Colonic mucosa (tissue), 4 donors: ENCODE results near the gene TMEM176B. TPM values are rescaled to one million over a fixed set of nuclear protein-coding genes. Genes with fewer than 3 reads are reported as not detected.

Experiments used
- DNase-seq: peaks from one replicate; pipeline ENCODE4 v3.0.0-alpha.2; 2020
- H3K27ac ChIP-seq: fragments of 200-600 bp; one replicate; pipeline ENCODE4 v1.8.0; 2021
- H3K27me3 ChIP-seq: fragments of 200-600 bp; one replicate; pipeline ENCODE4 v1.8.0; 2021
- H3K36me3 ChIP-seq: fragments of 200-600 bp; one replicate; pipeline ENCODE4 v1.8.0; 2021
- H3K4me1 ChIP-seq: fragments of 200-600 bp; one replicate; pipeline ENCODE4 v1.8.0; 2021; ENCODE audit warnings: mild to moderate bottlenecking
- H3K4me3 ChIP-seq: fragments of 200-600 bp; one replicate; pipeline ENCODE4 v1.8.0; 2021
- H3K9ac ChIP-seq, 2 donors: one replicate each; pipeline ENCODE4 v1.7.0; 2013; ENCODE audit warnings: control low read depth in 2 of 2, low read depth in 2 of 2, low read length in 2 of 2
- H3K9me3 ChIP-seq: fragments of 200-600 bp; one replicate; pipeline ENCODE4 v1.8.0; 2021
- intact Hi-C: fragments of 100-400 bp; cut with DNase I; formaldehyde crosslinking; loops from one replicate; pipeline ENCODE4 v1.14.1; 2022
- total RNA-seq, 2 donors: library from RNA; stranded (reverse); fragmentation: NEBNext Ultra II Directional in 1 of 2; extraction: Animal tissue kit (Norgen Biotek cat#: 25700) in 1 of 2; gene quantifications; one replicate each; pipeline ENCODE4 v1.2.1, GENCODE V29; 2021
- TF ChIP-seq, protein P1 (sequence below): fragments of 200-600 bp; IDR thresholded peaks from one replicate; pipeline ENCODE4 v1.8.0; 2022; ENCODE audit warnings: antibody characterized with exemption, mild to moderate bottlenecking
- donor health status: healthy.
- donor health status: DM: no; HTN: no; CAD: no.
- donor health status: DM: no; HTN: no; CAD: no.

TMEM176B gene
- total RNA-seq, 2 donors from 2014 or later: 154 to 256 TPM

DNA sequence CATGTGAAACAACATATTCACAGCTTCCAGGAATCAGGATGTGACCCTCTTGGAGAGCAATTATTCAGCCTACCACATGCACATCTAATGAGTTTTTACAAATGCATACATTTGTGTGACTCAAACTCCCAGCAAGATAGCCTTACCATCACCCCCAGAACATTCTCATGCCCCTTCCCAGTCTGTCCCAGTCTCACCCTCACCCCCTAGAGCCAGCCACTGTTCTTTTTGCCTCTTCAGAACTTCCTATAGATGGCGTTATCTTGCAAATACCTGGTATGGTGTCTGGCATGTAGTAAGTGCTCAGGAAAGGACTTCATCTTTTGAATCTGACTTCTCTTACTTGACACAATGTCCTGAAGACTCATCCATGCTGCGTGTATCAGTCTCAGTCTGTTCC lies 28.2 kb upstream of the TMEM176B start:
- H3K36me3 ChIP-seq: no peaks in the 10 kb centered on the region
- no peak overlapping the region for H3K4me3 ChIP-seq
- intact Hi-C loops: no loop called here
- H3K27me3 ChIP-seq: no peaks in the 10 kb centered on the region
- H3K9me3 ChIP-seq: no peaks in the 10 kb centered on the region
- H3K9ac ChIP-seq: no peak overlapping the region
- no peak overlapping the region for H3K27ac ChIP-seq
- no peak for DNase-seq
- H3K4me1 ChIP-seq: peaks cover 3% of the 10 kb centered on the region
- TF ChIP-seq, protein P1, sequence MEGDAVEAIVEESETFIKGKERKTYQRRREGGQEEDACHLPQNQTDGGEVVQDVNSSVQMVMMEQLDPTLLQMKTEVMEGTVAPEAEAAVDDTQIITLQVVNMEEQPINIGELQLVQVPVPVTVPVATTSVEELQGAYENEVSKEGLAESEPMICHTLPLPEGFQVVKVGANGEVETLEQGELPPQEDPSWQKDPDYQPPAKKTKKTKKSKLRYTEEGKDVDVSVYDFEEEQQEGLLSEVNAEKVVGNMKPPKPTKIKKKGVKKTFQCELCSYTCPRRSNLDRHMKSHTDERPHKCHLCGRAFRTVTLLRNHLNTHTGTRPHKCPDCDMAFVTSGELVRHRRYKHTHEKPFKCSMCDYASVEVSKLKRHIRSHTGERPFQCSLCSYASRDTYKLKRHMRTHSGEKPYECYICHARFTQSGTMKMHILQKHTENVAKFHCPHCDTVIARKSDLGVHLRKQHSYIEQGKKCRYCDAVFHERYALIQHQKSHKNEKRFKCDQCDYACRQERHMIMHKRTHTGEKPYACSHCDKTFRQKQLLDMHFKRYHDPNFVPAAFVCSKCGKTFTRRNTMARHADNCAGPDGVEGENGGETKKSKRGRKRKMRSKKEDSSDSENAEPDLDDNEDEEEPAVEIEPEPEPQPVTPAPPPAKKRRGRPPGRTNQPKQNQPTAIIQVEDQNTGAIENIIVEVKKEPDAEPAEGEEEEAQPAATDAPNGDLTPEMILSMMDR: no peak

DNA sequence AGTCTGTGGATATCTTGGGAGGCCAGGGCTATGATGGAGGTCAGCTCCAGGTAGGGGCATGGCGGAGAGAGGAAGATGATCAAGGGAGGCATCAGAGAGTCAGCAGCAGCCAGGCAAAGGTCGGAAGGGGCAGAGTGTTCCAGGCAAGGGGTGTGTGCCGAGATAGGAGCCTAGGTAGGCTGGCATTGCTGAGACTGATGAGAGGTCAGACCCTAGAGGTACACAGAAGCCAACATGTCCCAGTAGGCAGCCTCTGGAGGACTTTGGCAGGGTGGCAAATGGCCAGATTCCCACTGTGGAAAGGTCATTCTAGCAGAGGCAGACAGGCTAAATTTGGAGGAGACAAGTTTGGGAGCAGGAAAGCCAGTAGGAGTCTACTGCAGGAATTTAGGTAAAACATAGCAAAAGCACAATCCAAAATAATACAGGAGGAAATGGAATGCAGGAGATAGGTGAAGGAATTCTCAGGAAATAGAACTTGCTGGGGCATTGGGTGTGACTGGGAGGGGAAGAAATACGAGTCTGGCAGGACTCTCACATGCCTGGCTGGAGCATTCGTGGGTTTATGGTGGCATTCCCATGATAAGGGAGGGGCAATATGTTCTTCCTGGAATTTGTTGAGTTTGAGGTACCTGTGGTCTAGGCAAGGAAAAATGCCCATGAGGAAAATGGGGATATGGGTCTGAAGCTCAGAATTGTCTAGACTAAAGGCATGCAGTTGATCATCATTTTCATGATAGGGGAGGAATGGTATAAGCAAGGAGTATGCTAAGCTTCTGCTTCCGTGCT lies 26.1 kb upstream of the TMEM176B start:
- peak overlapping the region; percentile 79 for H3K27ac ChIP-seq
- H3K27me3 ChIP-seq: no peaks in the 10 kb centered on the region
- peak overlapping the region in 1 of 2 donors; percentile 22 for H3K9ac ChIP-seq
- no peak overlapping the region for H3K4me3 ChIP-seq
- H3K9me3 ChIP-seq: no peaks in the 10 kb centered on the region
- intact Hi-C loops: no loop called here
- peak; percentile 84 for DNase-seq
- no peaks in the 10 kb centered on the region for H3K36me3 ChIP-seq
- H3K4me1 ChIP-seq: peaks cover 3% of the 10 kb centered on the region
- TF ChIP-seq, protein P1: no peak

DNA sequence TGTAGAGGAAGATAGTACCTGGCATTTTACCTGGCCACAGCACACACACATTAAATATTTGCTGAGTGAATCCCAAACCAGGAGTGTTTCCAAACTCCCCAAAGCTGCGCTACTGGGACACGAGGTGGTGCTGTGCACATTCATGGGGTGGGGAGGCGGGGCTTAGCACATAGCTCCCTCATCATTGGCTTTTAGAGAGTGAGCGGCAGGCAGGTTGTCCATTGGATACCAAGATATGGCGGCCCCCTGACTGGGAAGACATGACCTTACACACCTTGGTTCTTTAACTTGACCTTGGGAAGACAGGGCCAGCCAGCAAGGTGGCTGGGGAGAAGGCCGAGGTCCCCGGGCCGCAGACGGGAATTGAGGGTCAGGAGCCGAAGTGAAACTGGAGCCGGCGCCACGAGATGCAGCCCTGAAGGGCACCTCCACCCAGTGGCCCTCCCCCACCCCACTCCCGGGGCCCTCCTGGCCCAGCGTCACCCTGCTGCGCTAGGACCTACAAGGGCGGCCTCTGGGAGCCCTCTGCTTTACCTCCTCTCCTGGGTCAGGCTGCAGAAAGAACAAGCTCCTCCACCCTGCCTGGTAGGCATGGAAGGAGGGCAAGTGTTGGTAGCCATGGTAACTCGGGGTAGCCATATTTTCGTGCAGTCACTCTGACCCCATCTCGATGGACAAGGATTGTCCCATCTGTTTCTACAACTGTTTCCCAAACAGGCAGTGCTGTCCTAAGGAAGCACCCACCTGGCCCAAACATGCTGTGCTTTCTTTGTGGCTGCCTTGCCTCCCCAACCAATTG lies 24.4 kb upstream of the TMEM176B start:
- DNase-seq: no peak
- Histone ChIP-seq H3K9me3 (no peaks in the 10 kb centered on the region), H3K9ac (no peak overlapping the region), H3K4me1 (peaks cover 3% of the 10 kb centered on the region), H3K4me3 (no peak overlapping the region), H3K27ac (no peak overlapping the region), H3K36me3 (no peaks in the 10 kb centered on the region), H3K27me3 (no peaks in the 10 kb centered on the region)
- intact Hi-C loops: no loop called here
- TF ChIP-seq, protein P1: no peak

DNA sequence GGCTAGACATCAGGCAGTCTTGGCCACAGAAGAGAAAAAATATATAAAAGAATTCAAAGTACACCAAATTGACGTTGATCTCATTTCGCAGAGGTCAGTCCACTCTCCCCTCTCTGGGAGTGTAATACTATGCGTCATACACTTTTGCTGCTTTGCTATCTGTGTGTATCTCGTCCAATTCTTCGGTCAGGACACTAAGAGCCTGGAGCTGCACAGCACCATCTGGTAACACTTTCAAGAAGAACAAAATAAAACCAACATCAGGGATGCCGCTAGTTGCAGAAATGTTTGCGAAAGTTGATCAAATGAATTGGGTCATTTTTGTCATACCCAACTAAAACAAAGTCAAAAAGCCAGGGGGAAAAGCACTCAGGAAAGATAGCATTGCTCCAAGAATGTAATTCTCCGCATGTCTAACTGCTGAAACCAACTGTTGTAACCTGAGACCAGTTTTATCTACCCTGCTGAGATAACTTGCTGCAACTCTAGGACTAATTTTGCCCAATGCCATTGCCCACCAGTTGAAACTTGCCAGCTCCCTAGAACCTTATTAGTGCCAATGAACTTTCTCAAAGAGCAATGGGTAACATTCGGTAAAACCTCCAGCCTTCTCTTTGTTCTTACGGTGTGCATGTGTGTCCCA lies 23.4 kb upstream of the TMEM176B start:
- TF ChIP-seq, protein P1: no peak
- Histone ChIP-seq H3K27ac (no peak overlapping the region), H3K9ac (no peak overlapping the region), H3K4me1 (peaks cover 3% of the 10 kb centered on the region), H3K36me3 (no peaks in the 10 kb centered on the region), H3K4me3 (no peak overlapping the region), H3K9me3 (no peaks in the 10 kb centered on the region), H3K27me3 (no peaks in the 10 kb centered on the region)
- intact Hi-C loops: no loop called here
- DNase-seq: no peak

DNA sequence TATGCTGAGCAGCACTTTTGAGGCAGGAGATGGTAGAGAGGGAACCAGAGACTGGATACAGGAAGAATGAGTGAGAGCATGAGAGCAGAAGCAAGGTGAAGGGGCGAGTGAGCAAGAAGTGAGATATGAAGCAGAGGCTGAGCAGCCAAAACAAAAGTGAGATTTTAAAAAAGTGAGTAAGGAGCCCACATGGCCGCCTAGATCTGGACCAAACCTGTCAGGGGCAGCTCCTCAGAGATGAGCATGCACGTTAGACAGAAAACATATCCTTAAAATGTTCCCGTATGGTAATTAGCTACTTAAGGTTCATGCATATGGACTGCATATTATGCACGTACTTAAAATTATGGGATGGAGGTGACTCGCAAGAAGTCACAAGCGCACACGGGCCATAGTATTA lies 22.9 kb upstream of the TMEM176B start:
- Histone ChIP-seq H3K4me1 (peaks cover 3% of the 10 kb centered on the region), H3K27ac (no peak overlapping the region), H3K9me3 (no peaks in the 10 kb centered on the region), H3K27me3 (no peaks in the 10 kb centered on the region), H3K4me3 (no peak overlapping the region), H3K9ac (no peak overlapping the region), H3K36me3 (no peaks in the 10 kb centered on the region)
- DNase-seq: no peak
- TF ChIP-seq, protein P1: no peak
- intact Hi-C loops: no loop called here
